NAMALWA (cell line): ENCODE results near the gene RAB14.

Experiments
- DNase-seq: peaks from one replicate; pipeline ENCODE4 v3.0.0-alpha.2; 2015; ENCODE audit warnings: low spot score

RAB14 gene

GRCh38 chr9:121201738-121202533, at the start of gene RAB14:
TSS of gene RAB14 (minus strand) at chr9:121201869. CDS start at chr9:121193412, 8,457 bp downstream.
- DNase-seq = peak; percentile 99

GRCh38 chr9:121249563-121249962, 47.9 kb upstream of the RAB14 start:
- peak; percentile 58 for DNase-seq

- no peak for DNase-seq
These were observed 45.3 kb upstream of the RAB14 start for GRCh38 chr9:121246821-121247561.

- DNase-seq = no peak
These were observed 41.3 kb upstream of the RAB14 start for GRCh38 chr9:121242959-121243346.

- no peak for DNase-seq
These were observed 40.7 kb upstream of the RAB14 start for GRCh38 chr9:121242219-121242958.

- DNase-seq = no peak
These were observed 38.9 kb upstream of the RAB14 start for GRCh38 chr9:121240472-121241135.

GRCh38 chr9:121239851-121240250, 38.2 kb upstream of the RAB14 start:
- no peak for DNase-seq

GRCh38 chr9:121239071-121239470, 37.4 kb upstream of the RAB14 start:
- no peak for DNase-seq

GRCh38 chr9:121237916-121238315, 36.2 kb upstream of the RAB14 start:
- DNase-seq = no peak

- DNase-seq = no peak
These were observed 33.8 kb upstream of the RAB14 start for GRCh38 chr9:121235512-121235911.

GRCh38 chr9:121234832-121235161, 33.1 kb upstream of the RAB14 start:
- no peak for DNase-seq

- DNase-seq = no peak
These were observed 32.5 kb upstream of the RAB14 start for GRCh38 chr9:121233906-121234831.

GRCh38 chr9:121232251-121232650, 30.6 kb upstream of the RAB14 start:
- no peak for DNase-seq

- no peak for DNase-seq
These were observed 28.6 kb upstream of the RAB14 start for GRCh38 chr9:121230256-121230655.

GRCh38 chr9:121227862-121228261, 26.2 kb upstream of the RAB14 start:
- no peak for DNase-seq

- no peak for DNase-seq
These were observed 24.5 kb upstream of the RAB14 start for GRCh38 chr9:121226175-121226574.

GRCh38 chr9:121225240-121225639, 23.6 kb upstream of the RAB14 start:
- no peak for DNase-seq

GRCh38 chr9:121222524-121223171, 21.0 kb upstream of the RAB14 start:
- DNase-seq = peak; percentile 46

GRCh38 chr9:121221664-121222055, 20.0 kb upstream of the RAB14 start:
- no peak for DNase-seq

GRCh38 chr9:121220996-121221663, 19.5 kb upstream of the RAB14 start:
- DNase-seq = no peak
